HEK293 (cell line): Measurements from ENCODE around the gene KCNMB2.

Source experiments
- CTCF ChIA-PET: fragments of 350-600 bp; formaldehyde crosslinking; extraction: SDS; loops from one replicate; lab custom pipeline; 2021; ENCODE audit warnings: antibody characterized with exemption; lab: Yijun Ruan, JAX
- POLR2A ChIA-PET: fragments of 300-600 bp; formaldehyde crosslinking; extraction: SDS; loops from one replicate; lab custom pipeline; 2020; ENCODE audit warnings: antibody characterized with exemption, inconsistent platforms; lab: Yijun Ruan, JAX
- H3K27ac ChIP-seq: fragments of 200-500 bp; sonication (Bioruptor generic); 2 replicates; pipeline ENCODE4 v1.5.1; 2014; ENCODE audit warnings: low read depth, low read length, control low read depth, inconsistent platforms; ENCODE audit errors: extremely low read depth
- H3K36me3 ChIP-seq, 2 experiments: fragments of 200-500 bp in 1 of 2; sonication (Bioruptor generic) in 1 of 2; 1 replicate in 1 of 2; 2 replicates in 1 of 2; pipeline ENCODE4 v1.5.1; 2014 to 2017; ENCODE audit warnings: inconsistent platforms in 2 of 2, low read length in 2 of 2; ENCODE audit not compliant: control insufficient read depth in 2 of 2, insufficient read depth in 1 of 2
- H3K4me1 ChIP-seq: fragments of 200-500 bp; sonication (Bioruptor generic); 2 replicates; pipeline ENCODE4 v1.5.1; 2014; ENCODE audit warnings: mild to moderate bottlenecking, low read length, inconsistent platforms; ENCODE audit not compliant: control insufficient read depth, insufficient read depth
- H3K4me3 ChIP-seq: 2 replicates; pipeline ENCODE4 v1.5.1; 2011; ENCODE audit warnings: low read depth, mild to moderate bottlenecking, control low read depth, low read length, moderate library complexity
- H3K9me3 ChIP-seq: fragments of 200-500 bp; sonication (Bioruptor generic); 2 replicates; pipeline ENCODE4 v1.5.1; 2014; ENCODE audit warnings: low read depth, low read length, inconsistent platforms; ENCODE audit not compliant: control insufficient read depth, insufficient read depth
- GFI1B ChIP-seq: fragments of 450-650 bp; formaldehyde crosslinking; IDR thresholded peaks from 2 replicates; pipeline ENCODE4 v1.5.1; 2016; ENCODE audit warnings: missing biosample characterization, missing genetic modification characterization
- GLI4 ChIP-seq: fragments of 450-650 bp; formaldehyde crosslinking; IDR thresholded peaks from 2 replicates; pipeline ENCODE4 v1.5.1; 2016; ENCODE audit warnings: missing biosample characterization, missing genetic modification characterization
- HOXD13 ChIP-seq: sonication (generic); formaldehyde crosslinking; IDR thresholded peaks from 2 replicates; pipeline ENCODE4 v1.8.0; 2022; ENCODE audit warnings: missing genetic modification reagents, borderline replicate concordance
- ZBTB10 ChIP-seq: fragments of 450-650 bp; formaldehyde crosslinking; IDR thresholded peaks from 2 replicates; pipeline ENCODE4 v1.5.1; 2016; ENCODE audit warnings: missing biosample characterization, missing genetic modification characterization
- ZBTB48 ChIP-seq: fragments of 450-650 bp; formaldehyde crosslinking; IDR thresholded peaks from 2 replicates; pipeline ENCODE4 v1.5.1; 2016; ENCODE audit warnings: missing biosample characterization, missing genetic modification characterization
- ZBTB6 ChIP-seq: fragments of 450-650 bp; formaldehyde crosslinking; IDR thresholded peaks from 2 replicates; pipeline ENCODE4 v1.5.1; 2017; ENCODE audit warnings: missing biosample characterization, missing genetic modification characterization
- ZBTB8A ChIP-seq: fragments of 450-650 bp; formaldehyde crosslinking; IDR thresholded peaks from 2 replicates; pipeline ENCODE4 v1.5.1; 2016; ENCODE audit warnings: missing biosample characterization, missing genetic modification characterization
- ZFP3 ChIP-seq: fragments of 450-650 bp; formaldehyde crosslinking; IDR thresholded peaks from 2 replicates; pipeline ENCODE4 v1.5.1; 2016; ENCODE audit warnings: low read depth, missing biosample characterization, missing genetic modification characterization
- ZNF155 ChIP-seq: fragments of 450-650 bp; formaldehyde crosslinking; IDR thresholded peaks from 2 replicates; pipeline ENCODE4 v1.5.1; 2016; ENCODE audit warnings: missing biosample characterization, missing genetic modification characterization
- ZNF157 ChIP-seq: fragments of 450-650 bp; formaldehyde crosslinking; IDR thresholded peaks from 2 replicates; pipeline ENCODE4 v1.5.1; 2016; ENCODE audit warnings: missing biosample characterization, missing genetic modification characterization
- ZNF202 ChIP-seq: fragments of 450-650 bp; formaldehyde crosslinking; IDR thresholded peaks from 2 replicates; pipeline ENCODE4 v1.5.1; 2016; ENCODE audit warnings: missing biosample characterization, missing genetic modification characterization, borderline replicate concordance
- ZNF23 ChIP-seq: fragments of 450-650 bp; formaldehyde crosslinking; IDR thresholded peaks from 2 replicates; pipeline ENCODE4 v1.5.1; 2016; ENCODE audit warnings: missing biosample characterization, missing genetic modification characterization, borderline replicate concordance
- ZNF24 ChIP-seq: fragments of 450-650 bp; formaldehyde crosslinking; IDR thresholded peaks from 2 replicates; pipeline ENCODE4 v1.5.1; 2016; ENCODE audit warnings: missing biosample characterization, missing genetic modification characterization
- ZNF248 ChIP-seq: fragments of 450-650 bp; formaldehyde crosslinking; IDR thresholded peaks from 2 replicates; pipeline ENCODE4 v1.5.1; 2017; ENCODE audit warnings: missing biosample characterization, missing genetic modification characterization
- ZNF266 ChIP-seq: fragments of 450-650 bp; formaldehyde crosslinking; IDR thresholded peaks from 2 replicates; pipeline ENCODE4 v1.5.1; 2016; ENCODE audit warnings: missing biosample characterization, missing genetic modification characterization, low read depth
- ZNF350 ChIP-seq: fragments of 450-650 bp; formaldehyde crosslinking; IDR thresholded peaks from 2 replicates; pipeline ENCODE4 v1.5.0; 2017; ENCODE audit warnings: missing biosample characterization, mild to moderate bottlenecking, missing genetic modification characterization
- ZNF510 ChIP-seq: fragments of 450-650 bp; formaldehyde crosslinking; IDR thresholded peaks from 2 replicates; pipeline ENCODE4 v1.5.1; 2018; ENCODE audit warnings: mild to moderate bottlenecking, missing genetic modification characterization, missing biosample characterization; ENCODE audit not compliant: insufficient replicate concordance
- ZNF518A ChIP-seq: fragments of 450-650 bp; formaldehyde crosslinking; conservative IDR thresholded peaks from 2 replicates; pipeline ENCODE4 v1.5.1; 2016; ENCODE audit warnings: low read depth, missing biosample characterization, missing genetic modification characterization
- ZNF560 ChIP-seq: fragments of 450-650 bp; formaldehyde crosslinking; IDR thresholded peaks from 2 replicates; pipeline ENCODE4 v1.5.1; 2017; ENCODE audit warnings: missing biosample characterization, missing genetic modification characterization, borderline replicate concordance
- ZNF561 ChIP-seq: fragments of 450-650 bp; IDR thresholded peaks from 2 replicates; pipeline ENCODE4 v1.5.1; 2018; ENCODE audit warnings: missing biosample characterization, missing genetic modification characterization, borderline replicate concordance
- ZNF596 ChIP-seq: fragments of 450-650 bp; IDR thresholded peaks from 2 replicates; pipeline ENCODE4 v1.5.0; 2018; ENCODE audit warnings: missing biosample characterization, mild to moderate bottlenecking, missing genetic modification characterization, moderate library complexity
- ZNF610 ChIP-seq: fragments of 450-650 bp; formaldehyde crosslinking; IDR thresholded peaks from 2 replicates; pipeline ENCODE4 v1.5.1; 2016; ENCODE audit warnings: missing biosample characterization, missing genetic modification characterization, borderline replicate concordance
- ZNF623 ChIP-seq: fragments of 450-650 bp; formaldehyde crosslinking; IDR thresholded peaks from 2 replicates; pipeline ENCODE4 v1.5.1; 2016; ENCODE audit warnings: missing biosample characterization, missing genetic modification characterization
- ZNF624 ChIP-seq: fragments of 450-650 bp; formaldehyde crosslinking; IDR thresholded peaks from 2 replicates; pipeline ENCODE4 v1.5.1; 2017; ENCODE audit warnings: missing biosample characterization, missing genetic modification characterization
- ZNF704 ChIP-seq: fragments of 450-650 bp; formaldehyde crosslinking; IDR thresholded peaks from 2 replicates; pipeline ENCODE4 v1.5.1; 2016; ENCODE audit warnings: missing biosample characterization, missing genetic modification characterization
- ZNF830 ChIP-seq: fragments of 450-650 bp; IDR thresholded peaks from 2 replicates; pipeline ENCODE4 v1.5.0; 2018; ENCODE audit warnings: missing biosample characterization, missing genetic modification characterization, low read depth, mild to moderate bottlenecking, moderate library complexity

The KCNMB2 gene

GRCh38 chr3:178618197-178618596 lies 82.0 kb downstream of the KCNMB2 start:
- Histone ChIP-seq H3K9me3 (no peaks in the 10 kb centered on the region), H3K4me3 (no peak overlapping the region), H3K36me3 (no peaks in the 10 kb centered on the region), H3K4me1 (no peaks in the 10 kb centered on the region), H3K27ac (no peak overlapping the region)
- no peak for TF ChIP-seq ZBTB6
- TF ChIP-seq ZNF830, result no peak
- no peak for TF ChIP-seq ZNF518A (tag by site-specific recombination)
- TF ChIP-seq ZBTB10, result no peak
- no peak for TF ChIP-seq ZNF624 (tag by site-specific recombination)
- no peak for TF ChIP-seq ZNF266
- TF ChIP-seq ZNF155 (tag by site-specific recombination), result no peak
- TF ChIP-seq ZNF610 (tag by site-specific recombination), result no peak
- no peak for TF ChIP-seq ZNF560 (tag by site-specific recombination)
- TF ChIP-seq ZNF623 (tag by site-specific recombination), result no peak
- no peak for TF ChIP-seq ZBTB8A (tag by site-specific recombination)
- no peak for TF ChIP-seq ZNF202 (tag by site-specific recombination)
- no peak for TF ChIP-seq ZNF704 (tag by site-specific recombination)
- TF ChIP-seq HOXD13 (CRISPR knock-in tag), result no peak
- no peak for TF ChIP-seq ZNF248 (tag by site-specific recombination)
- no peak for TF ChIP-seq ZFP3 (tag by site-specific recombination)
- ChIA-PET CTCF (interaction anchor here (0.6 kb wide), 1 partner anchor 186 kb away, joined by 3 read pairs; no protein-coding TSS in a partner anchor), POLR2A (no interaction called here)

- no peak overlapping the region for H3K4me3 ChIP-seq
- CTCF ChIA-PET, result no interaction called here
- H3K27ac ChIP-seq, result no peak overlapping the region
- H3K4me1 ChIP-seq, result no peaks in the 10 kb centered on the region
- no peaks in the 10 kb centered on the region for H3K9me3 ChIP-seq
- no peaks in the 10 kb centered on the region for H3K36me3 ChIP-seq
- POLR2A ChIA-PET, result interaction anchor here (0.6 kb wide), 1 partner anchor 10 kb away, joined by 3 read pairs; no protein-coding TSS in a partner anchor
- TF ChIP-seq GFI1B (no peak), ZBTB48 (tag by site-specific recombination) (no peak), ZNF510 (tag by site-specific recombination) (no peak), ZNF350 (tag by site-specific recombination) (no peak), ZNF24 (tag by site-specific recombination) (no peak), ZNF23 (no peak), ZNF596 (tag by site-specific recombination) (no peak), ZNF623 (tag by site-specific recombination) (no peak), ZNF157 (tag by site-specific recombination) (no peak), GLI4 (tag by site-specific recombination) (no peak), ZNF561 (tag by site-specific recombination) (no peak)
Observed at GRCh38 chr3:178618896-178619295, 82.7 kb downstream of the KCNMB2 start.
